Right lobe of liver (tissue), 4 donors: ENCODE results near the gene ADAMTS7.

Source experiments
- CTCF ChIP-seq, 4 donors: fragments of 200-600 bp in 3 of 4; fragments of 450-650 bp in 1 of 4; IDR thresholded peaks; one replicate each; pipeline versions ENCODE4 v1.5.1 to v1.8.0; 2016 to 2022; ENCODE audit warnings: antibody characterized with exemption in 4 of 4, mild to moderate bottlenecking in 2 of 4
- POLR2A ChIP-seq: fragments of 450-650 bp; IDR thresholded peaks from one replicate; pipeline ENCODE4 v1.6.1; 2017; ENCODE audit warnings: antibody characterized with exemption, mild to moderate bottlenecking
- donor health status: DM: no; HTN: no; CAD: no.
- donor health status: DM: no; HTN: no; CAD: no.
- donor health status: DM: no; HTN: yes; CAD: no.

GRCh38 chr15:78727561-78727960 is 83.7 kb downstream of the ADAMTS7 start:
- no peak for TF ChIP-seq CTCF (IDR thresholded peaks at IDR 0.05)
- TF ChIP-seq POLR2A = no peak
